WTC11 (cell line): ENCODE results near the gene LHFPL2. TPM values are rescaled to one million over a fixed set of nuclear protein-coding genes. Genes with fewer than 3 reads are reported as not detected.
A peak's percentile ranks its signal among the peaks of the same experiment; 100 is the strongest.

Experiments
- ATAC-seq: fragments of 200-7000 bp; cut with Tn5 transposase; 2 replicates; pipeline ENCODE4 v1.10.0; 2021; ENCODE audit warnings: mild to moderate bottlenecking, moderate library complexity
- CTCF ChIA-PET: fragments of 300-600 bp; sonication (Branson Sonifier 250); formaldehyde crosslinking; loops from one replicate; lab custom pipeline; 2021; ENCODE audit warnings: antibody characterized with exemption; lab: Charles Lee
- POLR2A ChIA-PET: fragments of 350-600 bp; sonication (Branson Sonifier 250); formaldehyde crosslinking; loops from one replicate; lab custom pipeline; 2021; ENCODE audit warnings: antibody characterized with exemption; lab: Charles Lee
- DNase-seq: peaks from one replicate; pipeline ENCODE4 v3.0.0; 2021; ENCODE audit warnings: low spot score
- H3K27ac Mint-ChIP-seq: 2 replicates; pipeline ENCODE4 v1.8.0; 2021; ENCODE audit warnings: mixed read lengths
- H3K27me3 Mint-ChIP-seq: 2 replicates; pipeline ENCODE4 v1.8.0; 2021; ENCODE audit warnings: low read depth, mild to moderate bottlenecking, moderate library complexity, mixed read lengths
- H3K36me3 Mint-ChIP-seq: 2 replicates; pipeline ENCODE4 v1.8.0; 2021; ENCODE audit warnings: mixed read lengths
- H3K4me1 Mint-ChIP-seq: 2 replicates; pipeline ENCODE4 v1.8.0; 2022; ENCODE audit warnings: mixed read lengths
- H3K4me3 Mint-ChIP-seq: 2 replicates; pipeline ENCODE4 v1.8.0; 2021; ENCODE audit warnings: mild to moderate bottlenecking, moderate library complexity, mixed read lengths
- H3K9me3 Mint-ChIP-seq: 2 replicates; pipeline ENCODE4 v1.8.0; 2021; ENCODE audit warnings: mixed read lengths
- AFF4 ChIP-seq: sonication (generic); formaldehyde crosslinking; IDR thresholded peaks from 2 replicates; pipeline ENCODE4 v1.8.1; 2023; ENCODE audit warnings: mild to moderate bottlenecking, missing genetic modification reagents, borderline replicate concordance
- ATF3 ChIP-seq: sonication (generic); formaldehyde crosslinking; conservative IDR thresholded peaks from 2 replicates; pipeline ENCODE4 v1.8.1; 2022; ENCODE audit warnings: mild to moderate bottlenecking, missing genetic modification reagents
- CREB1 ChIP-seq: sonication (generic); formaldehyde crosslinking; IDR thresholded peaks from 2 replicates; pipeline ENCODE4 v1.8.0; 2023; ENCODE audit warnings: mild to moderate bottlenecking, missing genetic modification reagents
- E2F1 ChIP-seq: sonication (generic); formaldehyde crosslinking; IDR thresholded peaks from 2 replicates; pipeline ENCODE4 v1.8.0; 2022; ENCODE audit warnings: mild to moderate bottlenecking, missing genetic modification reagents
- FOXP1 ChIP-seq: sonication (generic); formaldehyde crosslinking; IDR thresholded peaks from 2 replicates; pipeline ENCODE4 v1.8.0; 2022; ENCODE audit warnings: missing genetic modification reagents, mild to moderate bottlenecking, moderate library complexity, borderline replicate concordance
- GABPB1 ChIP-seq: sonication (generic); formaldehyde crosslinking; IDR thresholded peaks from 2 replicates; pipeline ENCODE4 v1.8.1; 2023; ENCODE audit warnings: mild to moderate bottlenecking, missing genetic modification reagents
- KAT7 ChIP-seq: sonication (generic); formaldehyde crosslinking; IDR thresholded peaks from 2 replicates; pipeline ENCODE4 v1.8.1; 2023; ENCODE audit warnings: missing genetic modification reagents, mild to moderate bottlenecking, borderline replicate concordance
- MAX ChIP-seq: sonication (generic); formaldehyde crosslinking; IDR thresholded peaks from 2 replicates; pipeline ENCODE4 v1.8.0; 2022; ENCODE audit warnings: mild to moderate bottlenecking, missing genetic modification reagents
- NFE2L1 ChIP-seq: sonication (generic); formaldehyde crosslinking; IDR thresholded peaks from 2 replicates; pipeline ENCODE4 v1.8.1; 2023; ENCODE audit warnings: missing genetic modification reagents
- NR3C1 ChIP-seq: sonication (generic); formaldehyde crosslinking; conservative IDR thresholded peaks from 2 replicates; pipeline ENCODE4 v1.8.1; 2023; ENCODE audit warnings: low read depth, mild to moderate bottlenecking, missing genetic modification reagents
- RORB ChIP-seq: fragments of 250-450 bp; sonication (Bioruptor Pico); IDR thresholded peaks from 2 replicates; pipeline ENCODE4 v1.9.0; 2021; ENCODE audit warnings: mild to moderate bottlenecking
- TP53 ChIP-seq: sonication (generic); formaldehyde crosslinking; IDR thresholded peaks from 2 replicates; pipeline ENCODE4 v1.8.1; 2023; ENCODE audit warnings: mild to moderate bottlenecking, missing genetic modification reagents
- USF2 ChIP-seq: sonication (generic); formaldehyde crosslinking; IDR thresholded peaks from 2 replicates; pipeline ENCODE4 v1.8.1; 2023; ENCODE audit warnings: mild to moderate bottlenecking, missing genetic modification reagents, moderate library complexity
- ZBTB43 ChIP-seq: sonication (generic); formaldehyde crosslinking; IDR thresholded peaks from 2 replicates; pipeline ENCODE4 v1.8.1; 2023; ENCODE audit warnings: mild to moderate bottlenecking, missing genetic modification reagents
- ZNF121 ChIP-seq: sonication (generic); formaldehyde crosslinking; IDR thresholded peaks from 2 replicates; pipeline ENCODE4 v1.8.0; 2023; ENCODE audit warnings: missing genetic modification reagents
- ZNF317 ChIP-seq: sonication (generic); formaldehyde crosslinking; IDR thresholded peaks from 2 replicates; pipeline ENCODE4 v1.8.1; 2023; ENCODE audit warnings: low read depth, mild to moderate bottlenecking, moderate library complexity, missing genetic modification reagents, borderline replicate concordance
- ZNF532 ChIP-seq: fragments of 250-450 bp; sonication (Bioruptor Pico); IDR thresholded peaks from 2 replicates; pipeline ENCODE4 v1.9.0; 2021; ENCODE audit warnings: mild to moderate bottlenecking, borderline replicate concordance
- ZSCAN18 ChIP-seq: fragments of 250-450 bp; sonication (Bioruptor Pico); IDR thresholded peaks from 2 replicates; pipeline ENCODE4 v2.1.2; 2022; ENCODE audit warnings: mild to moderate bottlenecking, moderate library complexity
- total RNA-seq: library from RNA; stranded (reverse); gene quantifications from 3 replicates; pipeline ENCODE4 v1.2.3, GENCODE V29; 2021

The LHFPL2 gene
- total RNA-seq, 1 experiment from 2014 or later, result 40.6 TPM

- TF ChIP-seq RORB (CRISPR knock-in tag), result no peak
- no peak for TF ChIP-seq ZSCAN18
- TF ChIP-seq ATF3, result no peak
- no peak for TF ChIP-seq ZNF532 (CRISPR knock-in tag)
- TF ChIP-seq NFE2L1 (CRISPR knock-in tag), result no peak
Measured at GRCh38 chr5:78636682-78637081, 11.9 kb downstream of the LHFPL2 start (continued).

- no peak for TF ChIP-seq ZBTB43 (CRISPR knock-in tag)
- TF ChIP-seq E2F1 (CRISPR knock-in tag), result no peak
- TF ChIP-seq CREB1 (CRISPR knock-in tag), result no peak
- TF ChIP-seq NR3C1, result no peak
- TF ChIP-seq USF2 (CRISPR knock-in tag), result no peak
- TF ChIP-seq MAX (CRISPR knock-in tag), result no peak
- no peak for TF ChIP-seq FOXP1 (CRISPR knock-in tag)
- TF ChIP-seq ZNF317 (CRISPR knock-in tag), result no peak
- ATAC-seq (no peak), DNase-seq (no peak)
- peaks cover 38% of the 10 kb centered on the region for H3K36me3 Mint-ChIP-seq
- H3K4me1 Mint-ChIP-seq, result peaks cover 39% of the 10 kb centered on the region
- peak overlapping the region; percentile 44; the same call in 1 of the 2 replicates for H3K27ac Mint-ChIP-seq
- ChIA-PET POLR2A (no interaction called here), CTCF (no interaction called here)
- H3K9me3 Mint-ChIP-seq, result peaks cover 6% of the 10 kb centered on the region; the same call in 1 of the 2 replicates
- no peak overlapping the region for H3K4me3 Mint-ChIP-seq
- H3K27me3 Mint-ChIP-seq, result no peaks in the 10 kb centered on the region
Measured at GRCh38 chr5:78634634-78635033, 13.9 kb downstream of the LHFPL2 start.

- ChIA-PET POLR2A (no interaction called here), CTCF (no interaction called here)
- DNase-seq, result no peak
- no peak for ATAC-seq
- H3K4me1 Mint-ChIP-seq, result peaks cover 35% of the 10 kb centered on the region
- H3K9me3 Mint-ChIP-seq, result peaks cover 6% of the 10 kb centered on the region; the same call in 1 of the 2 replicates
- no peak overlapping the region for H3K4me3 Mint-ChIP-seq
- H3K36me3 Mint-ChIP-seq, result peaks cover 40% of the 10 kb centered on the region
- no peaks in the 10 kb centered on the region for H3K27me3 Mint-ChIP-seq
- H3K27ac Mint-ChIP-seq, result peak overlapping the region; percentile 42; the same call in 1 of the 2 replicates
- TF ChIP-seq ZNF121 (CRISPR knock-in tag) (no peak), AFF4 (CRISPR knock-in tag) (no peak), ZSCAN18 (no peak), GABPB1 (no peak), TP53 (CRISPR knock-in tag) (no peak), MAX (CRISPR knock-in tag) (no peak), KAT7 (no peak)
Measured at GRCh38 chr5:78634229-78634628, 14.3 kb downstream of the LHFPL2 start.
